ENCODE results near the gene BRINP3.

GRCh38 chr1:190183588-190183987, 294.1 kb downstream of the BRINP3 start:
- no peak for TF ChIP-seq CTCF (IDR thresholded peaks at IDR 0.05)
- no peak for TF ChIP-seq POLR2A (IDR thresholded peaks at IDR 0.05)
